Liver (tissue), 9 donors: ENCODE measurements around the gene MISP3. TPM values are rescaled to one million over a fixed set of nuclear protein-coding genes. Genes with fewer than 3 reads are reported as not detected.

ENCODE experiments used
- DNase-seq: peaks from one replicate; pipeline ENCODE4 v3.0.0-alpha.2; 2017; ENCODE audit warnings: low spot score
- H3K27ac ChIP-seq, 2 donors: one replicate each; pipeline ENCODE4 v1.7.0; 2013; ENCODE audit warnings: inconsistent platforms in 2 of 2, low read length in 2 of 2, control low read depth in 1 of 2, low read depth in 1 of 2, mild to moderate bottlenecking in 1 of 2
- H3K27me3 ChIP-seq, 4 donors: one replicate each; pipeline versions ENCODE4 v1.6.1 to v1.7.0; 2013; ENCODE audit warnings: low read length in 3 of 4, inconsistent platforms in 1 of 4, mild to moderate bottlenecking in 1 of 4, moderate library complexity in 1 of 4; ENCODE audit not compliant: control insufficient read depth in 4 of 4, insufficient read depth in 4 of 4
- H3K36me3 ChIP-seq, 4 donors: one replicate each; pipeline versions ENCODE4 v1.6.1 to v1.7.0; 2013; ENCODE audit warnings: low read length in 3 of 4, mild to moderate bottlenecking in 3 of 4, low read depth in 1 of 4, moderate library complexity in 1 of 4; ENCODE audit not compliant: control insufficient read depth in 4 of 4, insufficient read depth in 3 of 4
- H3K4me1 ChIP-seq, 4 donors: one replicate each; pipeline versions ENCODE4 v1.6.1 to v1.7.0; 2013; ENCODE audit warnings: low read length in 3 of 4, mild to moderate bottlenecking in 3 of 4, moderate library complexity in 1 of 4; ENCODE audit not compliant: control insufficient read depth in 4 of 4, insufficient read depth in 4 of 4
- H3K4me3 ChIP-seq, 3 donors: one replicate each; pipeline versions ENCODE4 v1.6.1 to v1.7.0; 2013; ENCODE audit warnings: low read length in 3 of 3, control low read depth in 1 of 3, low read depth in 1 of 3, mild to moderate bottlenecking in 1 of 3
- H3K9ac ChIP-seq, 2 donors: one replicate each; pipeline ENCODE4 v1.7.0; 2013; ENCODE audit warnings: low read length in 2 of 2, mild to moderate bottlenecking in 2 of 2, moderate library complexity in 2 of 2, control low read depth in 1 of 2, low read depth in 1 of 2
- H3K9me3 ChIP-seq, 4 donors: one replicate each; pipeline versions ENCODE4 v1.6.1 to v1.7.0; 2013; ENCODE audit warnings: low read length in 3 of 4; ENCODE audit not compliant: control insufficient read depth in 4 of 4
- CTCF ChIP-seq: fragments of 150-350 bp; IDR thresholded peaks from 2 replicates; pipeline ENCODE4 v1.5.1; 2017; ENCODE audit warnings: improper control_type of control experiment, low read depth, low read length; ENCODE audit not compliant: missing input control
- EGR1 ChIP-seq, 2 donors: IDR thresholded peaks; 2 replicates each; pipeline ENCODE4 v1.6.1; 2016 to 2018; ENCODE audit warnings: antibody characterized with exemption in 2 of 2, low read depth in 2 of 2
- FOXA2 ChIP-seq: IDR thresholded peaks from 2 replicates; pipeline ENCODE4 v1.6.1; 2016; ENCODE audit warnings: antibody characterized with exemption
- GABPA ChIP-seq, 2 donors: IDR thresholded peaks in 1 of 2; conservative IDR thresholded peaks in 1 of 2; 2 replicates each; pipeline ENCODE4 v1.6.1; 2016; ENCODE audit warnings: antibody characterized with exemption in 2 of 2, mild to moderate bottlenecking in 1 of 2, moderate library complexity in 1 of 2
- HNF4A ChIP-seq, 2 donors: conservative IDR thresholded peaks; 2 replicates each; pipeline ENCODE4 v1.6.1; 2016; ENCODE audit warnings: antibody characterized with exemption in 2 of 2, mild to moderate bottlenecking in 2 of 2
- HNF4G ChIP-seq: IDR thresholded peaks from 2 replicates; pipeline ENCODE4 v1.6.1; 2016; ENCODE audit warnings: antibody characterized with exemption
- JUND ChIP-seq, 2 donors: IDR thresholded peaks; 2 replicates each; pipeline ENCODE4 v1.6.1; 2016; ENCODE audit warnings: antibody characterized with exemption in 2 of 2
- NR2F2 ChIP-seq: IDR thresholded peaks from 2 replicates; pipeline ENCODE4 v1.6.1; 2016; ENCODE audit warnings: antibody characterized with exemption
- RAD21 ChIP-seq, 2 donors: IDR thresholded peaks; 2 replicates each; pipeline ENCODE4 v1.6.1; 2016; ENCODE audit warnings: antibody characterized with exemption in 2 of 2, mild to moderate bottlenecking in 2 of 2
- REST ChIP-seq: IDR thresholded peaks from 2 replicates; pipeline ENCODE4 v1.6.1; 2016; ENCODE audit warnings: antibody characterized with exemption, mild to moderate bottlenecking
- RXRA ChIP-seq, 2 donors: IDR thresholded peaks; 2 replicates each; pipeline ENCODE4 v1.6.1; 2017 to 2018; ENCODE audit warnings: antibody characterized with exemption in 2 of 2, mild to moderate bottlenecking in 1 of 2
- SP1 ChIP-seq: IDR thresholded peaks from 2 replicates; pipeline ENCODE4 v1.6.1; 2018; ENCODE audit warnings: antibody characterized with exemption, mild to moderate bottlenecking
- TAF1 ChIP-seq: conservative IDR thresholded peaks from 2 replicates; pipeline ENCODE4 v1.6.1; 2016; ENCODE audit warnings: antibody characterized with exemption, mild to moderate bottlenecking
- YY1 ChIP-seq: IDR thresholded peaks from 2 replicates; pipeline ENCODE4 v1.6.1; 2016; ENCODE audit warnings: antibody characterized with exemption, mild to moderate bottlenecking
- WGBS: extraction: QIAGEN DNeasy Blood & Tissue Kit; methylation state at CpG from one replicate; pipeline ENCODE4 v1.1.7; 2013; 5-methylcytosine and 5-hydroxymethylcytosine counted together
- polyA plus RNA-seq, 2 donors: library from polyadenylated mRNA; stranded (reverse) in 1 of 2; unstranded in 1 of 2; fragments of 200-250 nt in 1 of 2; fragments of >200 nt in 1 of 2; fragmentation: Nextera tagmentation in 1 of 2; extraction: Ambion mirVana in 1 of 2; gene quantifications; one replicate each; pipeline versions ENCODE4 v1.2.1 to v1.2.3, GENCODE V29; 2013 to 2015
- total RNA-seq, 2 donors: library from RNA; depleted of rRNA; stranded (reverse); fragments of >200 nt; gene quantifications; one replicate each; pipeline ENCODE4 v1.2.3, GENCODE V29; 2014
- TF ChIP-seq, protein P1 (sequence below): IDR thresholded peaks from 2 replicates; pipeline ENCODE4 v1.6.1; 2016; ENCODE audit warnings: antibody characterized with exemption
- TF ChIP-seq, protein P2 (sequence below): IDR thresholded peaks from 2 replicates; pipeline ENCODE4 v1.6.1; 2016; ENCODE audit warnings: antibody characterized with exemption
- TF ChIP-seq, protein P3 (sequence below): IDR thresholded peaks from 2 replicates; pipeline ENCODE4 v1.6.1; 2016; ENCODE audit warnings: antibody characterized with exemption
- donor health status: healthy.
- donor health status: healthy.
- donor health status: healthy.
- donor health status: healthy.
- donor health status: healthy.

MISP3 gene
- total and polyA plus RNA-seq, 4 donors, result 0.28 to 3.9 (median 2.8) TPM

DNA sequence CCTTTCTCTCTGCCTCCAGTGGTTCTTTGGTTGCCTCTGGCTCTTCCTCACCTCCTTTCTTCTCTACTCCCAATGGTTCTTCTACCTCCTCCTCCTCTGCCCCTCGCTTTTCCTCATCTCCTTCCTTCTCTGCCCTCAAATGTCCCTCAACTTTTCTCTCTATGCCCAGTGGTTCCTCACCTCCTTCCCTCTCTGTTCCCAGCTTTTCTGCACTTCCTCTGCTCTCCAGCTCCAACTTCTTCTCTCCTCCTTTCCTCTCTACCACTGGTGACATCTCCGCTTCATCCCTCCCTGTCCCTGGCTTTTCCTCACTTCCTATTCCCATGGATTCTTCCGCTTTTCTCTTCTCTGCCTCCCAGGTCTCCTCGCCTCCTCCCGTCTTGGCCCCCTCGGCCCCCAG is 18.5 kb upstream of the MISP3 start:
- Histone ChIP-seq H3K4me3 (no peak overlapping the region), H3K27ac (no peak overlapping the region), H3K27me3 (peaks cover 0 to 3% (median 0%) of the 10 kb centered on the region in 4 donors), H3K9ac (no peak overlapping the region), H3K4me1 (peaks cover 1 to 9% (median 4%) of the 10 kb centered on the region in 4 donors), H3K9me3 (no peaks in the 10 kb centered on the region), H3K36me3 (peaks cover 7 to 27% (median 13%) of the 10 kb centered on the region in 4 donors)
- no peak for DNase-seq
- TF ChIP-seq RAD21 (IDR thresholded peaks at IDR 0.05) (no peak), NR2F2 (no peak), YY1 (no peak), TAF1 (no peak), EGR1 (IDR thresholded peaks at IDR 0.05; ENCODE audit: low read depth in 2 of 2) (no peak), HNF4G (no peak), SP1 (no peak), HNF4A (conservative IDR thresholded peaks at IDR 0.05) (no peak), JUND (IDR thresholded peaks at IDR 0.05) (no peak), REST (no peak), RXRA (IDR thresholded peaks at IDR 0.05) (no peak), FOXA2 (no peak), GABPA (IDR thresholded peaks at IDR 0.05 in 1 of 2, conservative IDR thresholded peaks at IDR 0.05 in 1 of 2) (no peak), CTCF (no peak)
- TF ChIP-seq, protein P1, sequence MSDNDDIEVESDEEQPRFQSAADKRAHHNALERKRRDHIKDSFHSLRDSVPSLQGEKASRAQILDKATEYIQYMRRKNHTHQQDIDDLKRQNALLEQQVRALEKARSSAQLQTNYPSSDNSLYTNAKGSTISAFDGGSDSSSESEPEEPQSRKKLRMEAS, result no peak
- TF ChIP-seq, protein P2, sequence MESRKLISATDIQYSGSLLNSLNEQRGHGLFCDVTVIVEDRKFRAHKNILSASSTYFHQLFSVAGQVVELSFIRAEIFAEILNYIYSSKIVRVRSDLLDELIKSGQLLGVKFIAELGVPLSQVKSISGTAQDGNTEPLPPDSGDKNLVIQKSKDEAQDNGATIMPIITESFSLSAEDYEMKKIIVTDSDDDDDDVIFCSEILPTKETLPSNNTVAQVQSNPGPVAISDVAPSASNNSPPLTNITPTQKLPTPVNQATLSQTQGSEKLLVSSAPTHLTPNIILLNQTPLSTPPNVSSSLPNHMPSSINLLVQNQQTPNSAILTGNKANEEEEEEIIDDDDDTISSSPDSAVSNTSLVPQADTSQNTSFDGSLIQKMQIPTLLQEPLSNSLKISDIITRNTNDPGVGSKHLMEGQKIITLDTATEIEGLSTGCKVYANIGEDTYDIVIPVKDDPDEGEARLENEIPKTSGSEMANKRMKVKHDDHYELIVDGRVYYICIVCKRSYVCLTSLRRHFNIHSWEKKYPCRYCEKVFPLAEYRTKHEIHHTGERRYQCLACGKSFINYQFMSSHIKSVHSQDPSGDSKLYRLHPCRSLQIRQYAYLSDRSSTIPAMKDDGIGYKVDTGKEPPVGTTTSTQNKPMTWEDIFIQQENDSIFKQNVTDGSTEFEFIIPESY, result no peak
- TF ChIP-seq, protein P3, sequence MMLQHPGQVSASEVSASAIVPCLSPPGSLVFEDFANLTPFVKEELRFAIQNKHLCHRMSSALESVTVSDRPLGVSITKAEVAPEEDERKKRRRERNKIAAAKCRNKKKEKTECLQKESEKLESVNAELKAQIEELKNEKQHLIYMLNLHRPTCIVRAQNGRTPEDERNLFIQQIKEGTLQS, result no peak
- 92% methylated on average over 6 of the region's 6 CpGs for WGBS

DNA sequence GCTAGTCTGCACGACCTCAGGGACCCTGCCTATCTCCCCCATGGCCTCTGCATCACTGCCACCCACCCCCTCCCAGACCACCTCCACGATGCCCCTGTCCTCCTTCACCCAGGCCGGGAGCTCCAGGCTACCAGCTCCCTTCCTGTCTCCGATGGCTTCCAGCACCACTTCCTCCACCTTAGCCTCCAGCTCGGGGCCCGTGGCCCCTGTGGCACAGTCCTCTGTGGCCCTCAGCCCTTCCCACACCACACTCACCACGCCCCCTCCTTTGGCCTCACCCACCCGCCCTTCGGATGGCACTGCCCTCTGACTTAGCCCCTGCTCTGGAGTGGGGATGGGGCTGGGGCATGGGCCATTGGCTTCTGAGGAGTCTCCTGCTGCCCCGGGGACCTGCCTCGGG is 17.9 kb upstream of the MISP3 start:
- Histone ChIP-seq H3K27ac (no peak overlapping the region), H3K4me3 (no peak overlapping the region), H3K4me1 (peaks cover 1 to 15% (median 9%) of the 10 kb centered on the region in 4 donors), H3K9me3 (no peaks in the 10 kb centered on the region), H3K9ac (no peak overlapping the region), H3K27me3 (peaks cover 0 to 3% (median 0%) of the 10 kb centered on the region in 4 donors), H3K36me3 (peaks cover 7 to 27% (median 13%) of the 10 kb centered on the region in 4 donors)
- WGBS, result 77% methylated on average over 11 of the region's 11 CpGs
- no peak for DNase-seq
- no peak for TF ChIP-seq REST
- TF ChIP-seq RAD21 (IDR thresholded peaks at IDR 0.05), result no peak
- TF ChIP-seq NR2F2, result no peak
- no peak for TF ChIP-seq JUND (IDR thresholded peaks at IDR 0.05)
- no peak for TF ChIP-seq SP1
- TF ChIP-seq FOXA2, result no peak
- no peak for TF ChIP-seq HNF4G
- TF ChIP-seq EGR1 (IDR thresholded peaks at IDR 0.05; ENCODE audit: low read depth in 2 of 2), result no peak
- TF ChIP-seq, protein P2, result no peak
- TF ChIP-seq, protein P3, result no peak
- no peak for TF ChIP-seq TAF1
